Right renal cortex interstitium (tissue), 3 donors: Measurements from ENCODE around the gene STARD5. TPM values are rescaled to one million over a fixed set of nuclear protein-coding genes. Genes with fewer than 3 reads are reported as not detected.
A peak's percentile ranks its signal among the peaks of the same experiment; 100 is the strongest.

Experiments
- DNase-seq, 3 donors: peaks; one replicate each; pipeline ENCODE4 v3.0.0-alpha.2; 2013; ENCODE audit warnings: low read depth in 3 of 3, low spot score in 2 of 3
- polyA plus RNA-seq, 3 donors: library from polyadenylated mRNA; unstranded; fragments of 120-200 nt; gene quantifications; one replicate each; pipeline ENCODE4 v1.2.1, GENCODE V29; 2013; ENCODE audit not compliant: insufficient read length in 3 of 3

Gene STARD5
- polyA plus RNA-seq, 3 donors, result 3.0 to 5.1 (median 4.8) TPM

DNA sequence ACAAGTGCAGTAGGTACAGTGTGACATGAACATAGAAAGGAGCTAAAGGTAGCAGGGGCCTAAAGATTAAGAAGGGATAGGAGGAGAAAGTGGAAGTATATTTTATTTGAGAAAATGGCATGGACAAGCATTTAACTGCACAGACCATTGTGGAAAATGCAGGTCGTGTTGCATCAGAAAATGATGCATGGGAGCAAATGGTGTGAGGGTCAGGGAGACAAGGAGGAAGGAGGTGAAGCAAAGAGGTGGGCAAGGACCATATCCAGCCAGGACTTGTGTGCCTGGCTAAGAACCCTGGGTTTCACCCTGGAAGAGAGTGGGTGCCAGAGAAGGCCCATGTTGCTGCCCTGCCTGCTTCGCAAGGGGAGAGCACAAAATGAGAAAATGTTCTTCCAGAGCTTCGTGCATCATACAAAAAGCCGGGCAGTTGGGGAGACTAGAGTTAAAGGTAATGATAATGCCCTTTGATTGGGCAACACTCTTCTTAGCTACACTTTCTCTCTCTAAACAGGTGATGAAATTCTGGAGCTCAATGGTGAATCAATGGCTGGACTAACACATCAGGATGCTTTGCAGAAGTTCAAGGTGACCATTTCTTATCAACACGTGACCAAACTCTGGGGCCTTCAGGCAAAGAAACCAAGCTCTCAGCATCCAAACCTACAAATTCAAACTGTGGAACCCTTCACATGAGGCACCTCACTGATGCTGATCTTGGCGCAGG lies 45.5 kb downstream of the STARD5 start:
- DNase-seq, result no peak

DNA sequence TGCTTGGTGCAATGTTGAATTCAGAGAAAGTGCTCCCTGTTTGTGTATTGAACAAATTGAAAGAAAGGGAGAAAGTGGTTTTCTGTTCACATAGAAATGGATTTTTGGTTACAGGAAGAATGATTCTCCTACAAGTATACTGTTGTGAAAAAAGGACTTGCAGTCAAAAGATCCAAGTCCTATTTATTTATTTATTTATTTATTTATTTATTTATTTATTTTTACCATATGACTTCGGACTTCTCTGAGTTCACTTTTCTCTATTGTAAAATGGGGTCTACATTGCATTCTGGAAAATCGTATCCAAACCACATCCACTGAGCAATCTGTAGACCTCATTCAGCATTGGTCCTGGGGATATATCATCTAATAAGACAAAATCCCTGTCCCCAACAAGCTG lies 46.1 kb downstream of the STARD5 start:
- DNase-seq, result no peak

DNA sequence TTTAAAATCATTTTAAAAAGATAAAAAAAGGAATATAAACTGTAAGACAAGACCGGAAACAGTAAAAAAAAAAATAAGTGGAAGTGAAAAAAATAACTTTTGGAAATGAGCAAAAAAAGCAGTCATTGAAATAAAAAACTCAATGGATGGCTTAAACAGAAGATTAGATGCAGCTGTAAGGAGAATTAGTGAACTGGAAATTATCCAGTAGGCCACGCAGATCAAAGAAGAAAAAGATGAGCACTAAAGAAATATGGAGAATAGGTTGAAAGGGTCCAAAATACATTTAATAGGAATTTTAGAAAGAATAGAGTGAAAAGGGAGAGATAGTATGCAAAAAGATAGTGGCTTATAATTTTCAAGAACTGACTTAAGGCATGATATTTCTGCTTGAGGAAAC lies 47.0 kb downstream of the STARD5 start:
- no peak for DNase-seq

DNA sequence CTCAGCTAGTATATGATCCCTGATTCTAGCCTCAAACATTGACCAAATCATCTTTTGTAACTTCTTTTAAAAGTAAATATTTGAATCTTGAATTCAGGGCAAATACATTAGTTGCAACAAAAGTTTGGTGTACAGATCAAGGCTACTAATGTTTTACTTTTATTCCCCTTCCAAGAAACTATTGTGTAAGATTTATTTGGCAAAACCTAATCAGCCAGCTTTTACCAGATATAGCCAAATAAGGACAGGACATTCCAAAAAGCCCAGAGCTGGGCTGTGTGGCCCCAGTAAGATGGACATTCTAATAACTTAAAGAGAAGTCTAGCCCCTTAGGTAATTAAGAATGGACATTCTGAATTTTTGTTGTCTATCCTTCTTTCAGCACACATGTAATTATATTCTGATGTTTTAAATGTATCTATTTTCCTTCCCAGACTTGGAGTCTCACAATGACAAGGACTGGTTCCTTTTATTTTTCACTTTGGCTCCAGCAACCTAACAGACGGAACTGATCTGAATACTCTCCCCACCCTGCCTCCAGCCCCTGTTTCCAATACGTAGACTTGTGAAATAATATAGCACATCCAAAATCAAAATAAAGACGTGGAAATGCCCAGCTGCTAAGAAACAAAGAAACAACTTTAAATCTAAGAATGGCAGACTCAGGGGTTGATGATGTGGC lies 48.1 kb downstream of the STARD5 start:
- DNase-seq, result no peak

DNA sequence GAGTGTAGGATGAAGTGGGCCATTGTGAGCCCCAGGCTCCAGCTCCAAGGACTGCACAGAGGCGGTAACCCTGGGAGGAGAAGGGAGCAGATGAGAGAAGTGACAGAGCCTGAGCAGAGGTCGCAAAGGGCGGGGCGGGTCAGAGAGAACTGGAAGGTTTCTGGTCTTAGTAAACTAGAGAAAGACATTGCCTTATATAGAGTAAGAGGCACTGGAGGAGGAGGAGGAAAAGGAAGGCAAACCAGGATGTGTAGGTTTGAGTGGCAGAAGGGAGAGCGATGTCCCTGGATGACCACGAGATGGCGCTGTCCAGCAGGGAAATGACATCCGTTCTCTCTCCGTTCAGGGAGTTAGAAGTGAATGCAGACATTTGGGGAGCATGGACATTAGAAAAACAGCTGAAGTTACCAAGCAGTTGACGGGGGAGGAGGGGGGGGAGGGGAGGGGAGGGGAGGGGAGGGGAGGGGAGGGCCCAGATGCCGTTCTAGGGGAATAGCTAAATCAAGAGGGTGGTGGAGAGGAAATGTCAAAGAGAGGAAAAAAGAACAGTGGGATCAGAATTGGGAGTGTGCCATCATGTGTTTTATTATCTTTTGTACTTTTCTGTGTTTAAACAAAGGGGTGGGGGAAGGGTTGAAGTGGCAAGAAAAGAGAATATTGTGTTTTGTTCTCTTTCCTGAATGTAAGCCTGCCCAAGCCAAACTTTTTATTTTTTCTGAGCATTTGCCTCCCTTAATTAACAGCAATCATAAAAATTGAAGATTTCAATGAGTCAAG lies 48.8 kb downstream of the STARD5 start:
- peak; percentile 48 to 69 (median 62) for DNase-seq

DNA sequence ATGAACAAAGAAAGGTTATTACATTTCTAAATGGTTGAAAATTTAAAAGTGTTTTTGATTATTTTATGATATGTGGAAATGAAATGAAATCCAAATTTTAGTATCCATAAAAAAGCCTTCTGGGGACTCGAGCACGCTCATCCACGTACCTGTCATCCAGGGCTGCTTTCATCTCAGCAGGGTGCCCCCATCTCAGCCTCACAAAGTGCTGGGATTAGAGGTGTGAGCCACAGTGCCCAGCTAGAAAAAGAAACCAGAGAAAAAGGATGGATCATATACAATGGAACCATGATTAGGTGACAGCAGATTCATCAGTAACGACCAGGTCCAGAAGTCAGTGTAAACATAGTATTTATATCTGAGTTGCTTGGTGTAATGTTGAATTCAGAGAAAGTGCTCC lies 49.7 kb downstream of the STARD5 start:
- no peak for DNase-seq

DNA sequence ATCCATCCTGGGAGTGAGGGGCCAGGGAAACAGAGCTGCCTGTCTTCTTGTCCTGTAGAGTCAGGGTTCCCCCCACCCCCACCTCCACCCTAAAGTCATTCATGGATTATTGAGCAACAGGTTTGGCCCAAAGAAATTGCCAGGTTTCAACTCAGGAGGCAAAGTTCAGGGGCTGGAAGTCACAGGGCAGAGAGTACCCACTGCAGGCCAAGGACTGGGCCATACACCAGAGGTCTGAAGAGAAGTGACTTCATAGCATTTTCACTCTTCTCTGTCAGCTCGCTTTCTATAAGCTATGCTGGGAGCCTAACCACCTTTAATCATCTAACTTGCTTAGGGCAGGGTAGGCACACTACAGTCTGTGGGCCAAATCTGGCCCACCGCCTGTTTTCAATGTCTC lies 50.1 kb downstream of the STARD5 start:
- DNase-seq, result no peak

DNA sequence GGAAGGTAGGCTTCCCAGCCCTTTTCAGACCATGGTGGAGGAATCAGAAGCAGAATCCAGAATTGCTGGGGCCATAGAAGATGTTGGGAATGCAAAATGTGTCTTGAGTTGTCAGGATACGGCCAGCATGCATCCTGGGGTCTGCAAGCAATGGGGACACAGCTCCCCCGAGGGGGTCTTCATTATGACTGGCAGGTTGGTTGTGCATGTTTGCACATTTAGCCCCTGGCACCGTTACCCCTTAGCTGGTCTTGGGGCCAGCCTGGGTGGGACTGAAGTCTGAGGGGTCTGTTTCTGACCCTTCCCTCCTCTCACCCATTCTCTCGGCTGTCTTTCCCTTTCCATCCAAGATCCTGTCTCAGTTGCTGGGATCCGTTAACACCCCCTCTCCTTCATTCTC lies 50.7 kb downstream of the STARD5 start:
- DNase-seq, result no peak

DNA sequence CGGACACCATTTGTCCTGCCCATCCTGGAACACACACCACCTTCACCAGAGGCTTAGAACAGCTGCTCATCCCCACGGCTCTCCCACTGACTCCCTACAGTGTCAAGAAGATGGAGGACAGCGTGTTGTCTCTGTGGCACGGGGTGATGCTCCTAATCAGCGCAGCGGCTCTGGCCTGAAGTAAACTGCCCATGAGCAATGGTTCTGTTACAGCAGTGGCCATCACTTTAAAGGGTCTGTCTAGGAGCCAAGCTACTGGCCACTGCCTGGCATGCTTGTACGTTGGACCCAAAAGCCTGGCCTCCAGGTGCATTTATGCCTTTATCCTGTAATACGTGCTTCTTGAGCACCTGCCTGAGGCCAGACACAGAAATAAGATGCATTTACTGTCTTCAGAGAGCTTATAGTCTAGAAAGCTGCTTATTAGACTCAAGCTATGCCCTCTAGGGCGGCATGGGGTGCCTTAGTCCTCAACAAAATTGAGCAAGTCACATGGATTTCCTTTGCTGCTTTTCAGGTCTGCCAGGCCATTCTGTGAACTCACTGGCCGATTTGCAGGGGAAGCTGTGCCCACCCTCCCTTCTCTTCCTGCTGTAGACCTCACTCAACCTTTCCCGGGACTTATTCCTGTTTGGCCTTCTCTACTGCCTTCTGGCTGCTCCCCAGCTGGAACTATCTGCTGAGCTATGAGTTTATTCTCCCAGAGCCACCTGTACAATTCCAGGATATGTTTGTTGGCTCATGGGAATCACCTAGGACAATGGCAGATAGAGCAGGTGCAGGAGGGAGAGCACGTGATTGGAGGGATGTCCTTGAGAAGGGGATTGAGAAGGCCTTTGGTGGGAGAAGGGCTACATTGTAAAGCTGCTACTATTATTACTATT lies 51.9 kb downstream of the STARD5 start:
- DNase-seq, result no peak

DNA sequence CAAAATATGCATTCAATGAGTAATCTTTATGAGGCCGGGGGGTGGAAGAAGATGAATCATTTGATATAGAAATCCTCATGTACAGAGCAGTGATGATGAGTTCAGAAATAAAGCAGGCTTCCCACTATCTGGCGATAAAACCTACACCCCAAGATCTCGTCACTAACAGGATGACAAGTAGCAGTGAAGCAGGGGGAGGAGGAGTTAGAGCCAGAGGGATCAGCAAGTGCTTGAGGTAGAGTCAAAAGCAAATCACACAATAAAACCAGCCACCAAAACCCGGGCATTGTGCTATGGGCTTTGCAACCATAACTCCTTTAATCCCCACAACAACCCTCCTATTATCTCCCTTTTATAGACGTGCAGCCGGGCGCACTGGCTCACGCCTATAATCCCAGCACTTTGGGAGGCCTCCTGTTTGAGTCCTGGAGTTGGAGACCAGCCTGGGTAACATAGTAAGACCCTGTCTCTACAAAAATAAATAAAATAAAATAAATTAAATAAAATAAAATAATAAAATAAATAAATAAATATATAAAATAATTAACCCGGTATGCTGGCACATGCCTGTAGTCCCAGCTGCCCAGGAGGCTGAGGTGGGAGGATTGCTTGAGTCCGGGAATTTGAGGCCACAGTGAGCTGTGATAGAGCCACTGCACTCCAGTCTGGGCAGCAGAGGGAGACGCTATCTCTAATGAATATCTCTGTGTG lies 53.0 kb downstream of the STARD5 start:
- DNase-seq, result no peak

DNA sequence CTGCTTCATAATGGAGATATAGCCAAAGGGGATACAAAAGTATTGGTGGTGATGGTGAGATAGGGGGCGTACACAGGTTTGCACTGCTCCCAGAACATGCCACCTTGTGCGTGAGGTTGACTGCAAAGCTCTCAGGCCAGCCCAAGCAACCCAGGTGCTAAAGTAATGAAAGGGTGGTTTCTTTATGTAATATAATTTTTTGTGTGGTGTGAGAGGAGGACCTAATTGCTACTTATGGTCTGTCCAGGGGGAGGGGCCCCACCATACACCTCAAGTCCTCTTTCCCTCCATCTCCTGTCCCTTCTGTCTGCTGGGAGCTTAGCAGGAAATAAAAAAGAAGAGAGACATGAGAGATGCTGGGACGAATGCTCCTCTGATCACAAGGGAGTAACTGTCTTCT lies 53.8 kb downstream of the STARD5 start:
- DNase-seq, result no peak

DNA sequence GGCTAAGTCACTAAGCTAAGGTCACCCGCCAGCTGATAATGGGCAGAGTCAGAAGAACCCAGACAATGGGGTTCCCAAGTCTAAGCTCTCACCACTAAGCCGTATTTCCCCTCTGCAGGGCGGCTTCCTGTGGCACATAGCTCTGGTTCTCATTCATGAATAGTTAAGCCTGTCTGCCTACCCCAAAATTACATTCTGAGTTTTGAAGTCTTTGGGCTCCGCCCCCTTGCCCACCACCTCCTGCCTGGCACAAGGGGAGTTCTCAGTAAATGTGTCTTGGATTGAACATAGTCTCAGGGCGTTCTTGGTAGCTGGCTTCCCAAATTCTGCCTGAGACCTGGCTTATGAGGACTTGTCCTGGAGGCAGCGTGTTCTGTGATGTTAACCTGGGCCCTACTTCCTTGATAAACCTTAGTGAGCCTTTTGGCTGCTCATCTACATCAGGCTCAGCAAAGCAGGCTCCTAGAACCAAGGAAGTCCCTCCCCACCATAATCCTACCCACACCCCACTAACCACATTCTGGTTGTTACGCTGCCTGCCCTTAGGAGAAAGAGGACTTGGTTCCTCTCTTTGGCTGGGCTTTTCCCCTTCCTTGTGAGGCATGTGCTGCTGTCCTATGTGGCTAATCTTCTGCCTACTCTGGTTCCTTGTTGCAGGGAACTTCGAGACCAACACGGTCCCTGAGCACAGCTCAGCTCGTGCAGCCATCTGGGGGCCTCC lies 54.9 kb downstream of the STARD5 start:
- no peak for DNase-seq

DNA sequence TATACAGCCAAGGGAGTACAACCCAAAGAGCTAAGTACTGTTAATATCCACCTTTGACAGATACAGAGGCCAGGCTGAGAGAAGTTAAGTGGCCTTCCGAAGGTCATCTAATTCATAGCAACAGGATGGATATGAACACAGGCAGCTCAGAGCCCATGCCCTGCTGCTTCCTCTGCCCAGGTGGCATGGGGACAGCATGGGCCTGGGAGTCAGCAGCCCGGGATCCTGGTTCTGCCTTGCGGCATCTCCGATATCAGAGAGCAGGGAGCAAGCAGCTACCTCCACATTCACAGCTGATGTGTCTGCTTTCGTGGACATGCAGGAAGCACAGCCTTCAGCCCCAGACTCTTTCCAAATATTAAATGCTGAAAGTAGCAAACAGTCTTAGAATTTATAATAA lies 55.6 kb downstream of the STARD5 start:
- DNase-seq, result no peak

DNA sequence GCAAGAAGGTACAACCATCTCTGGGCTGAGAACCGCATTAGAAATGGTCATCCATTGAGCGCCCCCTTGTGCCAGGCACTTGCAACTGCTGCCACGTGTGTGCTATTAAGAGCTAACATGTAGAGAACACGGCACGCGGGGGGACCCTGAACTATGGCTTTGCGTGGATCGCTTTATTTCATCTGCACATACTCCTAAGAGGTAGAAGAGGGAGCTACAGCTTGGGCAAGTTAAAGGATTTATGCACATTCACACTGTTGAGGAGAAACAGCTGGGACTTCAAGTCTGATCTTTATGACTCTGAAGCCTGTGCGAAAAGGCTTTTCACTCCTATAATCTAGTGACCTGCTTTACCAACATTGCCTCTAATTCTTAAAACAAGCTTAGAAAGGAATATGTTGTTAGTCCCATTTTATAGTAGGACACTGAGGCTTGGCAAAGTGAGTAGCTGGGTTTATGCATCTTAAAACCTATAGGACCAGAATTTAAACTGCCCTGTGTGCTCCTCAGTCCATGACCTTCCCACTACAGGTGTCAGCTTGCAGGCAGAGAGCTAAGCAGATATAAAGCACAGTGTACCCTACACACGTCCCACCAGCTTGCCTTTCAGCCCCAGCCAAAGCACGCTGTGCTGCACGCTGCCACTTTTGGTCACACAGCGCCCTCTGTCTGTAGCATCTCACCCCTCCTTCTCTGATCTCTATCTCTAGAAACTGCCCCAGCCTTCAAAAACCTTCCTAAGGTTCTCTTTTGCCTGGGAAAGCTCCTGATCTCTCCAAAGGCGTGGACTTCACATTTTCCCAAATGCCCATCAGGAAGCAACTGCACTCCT lies 57.8 kb downstream of the STARD5 start:
- peak; percentile 51 to 65 (median 59) for DNase-seq

DNA sequence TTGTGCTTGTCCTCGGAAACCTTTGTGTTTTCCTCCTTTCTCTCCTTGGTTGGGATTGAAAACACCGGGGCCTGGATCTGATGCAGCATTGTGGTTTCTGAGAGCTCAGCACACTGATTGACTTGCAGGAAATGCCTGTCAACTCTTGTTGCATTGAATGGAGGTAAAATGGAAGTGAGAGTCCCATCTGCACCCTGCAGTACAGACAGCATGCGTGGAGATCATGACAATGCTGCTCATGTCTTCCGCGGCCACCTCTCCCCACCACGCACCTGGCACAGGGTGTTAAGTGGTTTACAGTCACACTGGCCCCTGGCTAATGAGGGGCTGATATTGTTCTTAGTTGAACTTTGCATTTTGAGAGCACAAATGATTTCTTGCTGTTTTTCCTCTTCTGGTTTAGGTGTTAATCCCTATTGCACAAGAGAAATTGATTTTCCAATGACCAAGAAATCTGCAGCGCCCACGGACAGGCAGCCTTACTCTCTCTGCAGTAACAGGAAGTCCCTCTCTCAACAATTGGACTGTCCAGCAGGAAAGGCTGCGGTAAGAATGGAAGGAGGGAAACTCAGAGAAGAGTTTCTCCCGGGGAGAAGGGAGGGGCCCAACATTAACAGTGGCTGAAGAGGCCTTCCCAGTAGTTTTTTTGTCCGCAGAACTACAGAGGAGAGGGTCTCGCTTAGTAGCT lies 58.5 kb downstream of the STARD5 start:
- DNase-seq, result no peak

DNA sequence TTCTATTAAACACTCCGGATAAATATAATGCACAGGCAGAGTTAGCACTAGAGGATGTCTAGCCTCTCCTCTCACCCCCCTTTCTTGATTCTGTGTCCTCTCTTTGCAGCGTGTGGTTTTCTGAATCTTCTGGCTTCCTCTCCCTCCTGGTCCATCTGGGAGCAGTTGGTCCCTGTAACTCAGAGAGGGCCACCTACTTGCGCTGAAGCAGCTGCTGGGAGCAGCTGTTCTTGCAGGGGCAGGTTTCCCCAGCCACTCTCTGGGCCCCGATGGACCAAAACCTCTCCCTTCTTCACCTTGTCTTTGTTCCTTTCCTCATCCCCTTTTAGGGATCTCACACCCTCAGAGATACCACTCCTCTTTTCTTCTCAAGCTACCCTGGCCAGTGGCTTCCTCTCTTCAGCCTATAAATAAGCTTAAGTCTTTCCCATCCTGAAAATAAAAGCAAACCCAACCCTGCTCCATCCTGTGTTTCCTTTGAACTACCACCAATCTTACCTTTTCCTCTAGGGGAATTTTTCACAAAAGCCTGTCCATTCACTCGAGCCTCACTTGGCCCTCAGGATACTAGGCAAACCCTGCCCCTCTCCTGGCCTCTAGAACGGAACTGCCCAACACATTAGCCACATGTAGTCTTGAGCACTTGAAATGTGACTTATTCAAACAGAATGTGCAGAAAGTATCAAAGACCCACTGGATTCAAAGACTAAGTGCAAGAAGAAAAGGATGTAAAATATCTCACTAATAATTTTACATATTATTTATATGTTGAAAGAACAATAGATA lies 59.7 kb downstream of the STARD5 start:
- no peak for DNase-seq

DNA sequence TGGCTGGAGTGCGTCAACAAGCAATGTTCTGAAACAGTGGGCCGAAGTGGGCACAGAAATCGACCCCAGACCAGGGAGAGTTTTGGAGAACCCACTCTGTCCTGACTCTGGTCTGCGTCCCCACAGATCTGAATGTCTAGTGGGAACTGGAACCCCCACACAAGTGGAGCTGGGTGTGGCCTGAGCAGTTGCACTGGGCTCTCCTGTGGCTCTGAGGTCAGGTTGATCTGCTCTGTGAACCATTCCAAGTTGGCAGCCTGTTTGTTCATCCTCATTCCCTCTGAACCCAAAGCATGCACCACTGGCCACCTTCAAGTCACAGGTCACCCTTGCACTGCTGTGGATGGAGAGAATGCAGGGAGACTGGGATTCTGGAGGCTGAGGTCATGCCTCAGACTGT lies 60.5 kb downstream of the STARD5 start:
- no peak for DNase-seq
